Naive thymus-derived CD4-positive, alpha-beta T cell (primary cell): ENCODE measurements around the gene LPAR1. TPM values are rescaled to one million over a fixed set of nuclear protein-coding genes. Genes with fewer than 3 reads are reported as not detected.

Experiments
- ATAC-seq: fragments of 150-1000 bp; cut with Tn5 transposase; 2 replicates; pipeline ENCODE4 v1.10.0; 2021; ENCODE audit warnings: mild to moderate bottlenecking, moderate library complexity
- CTCF ChIA-PET: fragments of 350-600 bp; sonication (Branson Sonifier 250); formaldehyde crosslinking; loops from one replicate; lab custom pipeline; 2021; ENCODE audit warnings: antibody characterized with exemption; lab: Charles Lee
- POLR2A ChIA-PET: fragments of 350-600 bp; sonication (Branson Sonifier 250); formaldehyde crosslinking; loops from one replicate; lab custom pipeline; 2021; ENCODE audit warnings: antibody characterized with exemption, inconsistent platforms; lab: Charles Lee
- DNase-seq, 9 donors: peaks; one replicate each; pipeline versions ENCODE4 v3.0.0 to v3.0.0-alpha.2; 2020 to 2022; ENCODE audit warnings: mixed read lengths in 1 of 9
- H3K27ac ChIP-seq: one replicate; pipeline ENCODE4 v1.7.0; 2013; ENCODE audit warnings: mild to moderate bottlenecking, low read depth, low read length, moderate library complexity
- H3K27me3 ChIP-seq, 2 donors: one replicate each; pipeline ENCODE4 v1.7.0; 2013; ENCODE audit warnings: low read length in 2 of 2, mild to moderate bottlenecking in 2 of 2, moderate library complexity in 2 of 2; ENCODE audit not compliant: control insufficient read depth in 2 of 2, insufficient read depth in 2 of 2
- H3K36me3 ChIP-seq, 3 experiments: 1 replicate in 2 of 3; 2 replicates in 1 of 3; pipeline ENCODE4 v1.7.0; 2013; ENCODE audit warnings: low read length in 3 of 3, mild to moderate bottlenecking in 3 of 3, moderate library complexity in 1 of 3; ENCODE audit not compliant: insufficient read depth in 3 of 3, control insufficient read depth in 2 of 3
- H3K4me1 ChIP-seq, 2 donors: one replicate each; pipeline ENCODE4 v1.7.0; 2013; ENCODE audit warnings: low read length in 2 of 2, mild to moderate bottlenecking in 2 of 2, moderate library complexity in 1 of 2; ENCODE audit not compliant: control insufficient read depth in 2 of 2, insufficient read depth in 2 of 2
- H3K4me3 ChIP-seq: 2 replicates; pipeline ENCODE4 v1.7.0; 2013; ENCODE audit warnings: mild to moderate bottlenecking, low read length
- H3K9me3 ChIP-seq, 3 experiments: 1 replicate in 2 of 3; 2 replicates in 1 of 3; pipeline ENCODE4 v1.7.0; 2013; ENCODE audit warnings: low read length in 3 of 3; ENCODE audit not compliant: control insufficient read depth in 2 of 3
- H3K27ac Mint-ChIP-seq, 9 donors: one replicate each; pipeline ENCODE4 v1.8.0; 2020 to 2022; ENCODE audit warnings: mixed read lengths in 9 of 9, mild to moderate bottlenecking in 8 of 9, moderate library complexity in 5 of 9, inconsistent platforms in 2 of 9
- H3K27me3 Mint-ChIP-seq, 5 donors: one replicate each; pipeline ENCODE4 v1.8.0; 2021 to 2022; ENCODE audit warnings: mixed read lengths in 5 of 5, mild to moderate bottlenecking in 1 of 5
- H3K36me3 Mint-ChIP-seq, 5 donors: one replicate each; pipeline ENCODE4 v1.8.0; 2020 to 2022; ENCODE audit warnings: mixed read lengths in 5 of 5, mild to moderate bottlenecking in 3 of 5, inconsistent platforms in 1 of 5
- H3K4me1 Mint-ChIP-seq, 7 donors: one replicate each; pipeline ENCODE4 v1.8.0; 2020 to 2022; ENCODE audit warnings: mixed read lengths in 7 of 7, mild to moderate bottlenecking in 3 of 7, inconsistent platforms in 1 of 7
- H3K4me3 Mint-ChIP-seq, 10 donors: one replicate each; pipeline ENCODE4 v1.8.0; 2020 to 2022; ENCODE audit warnings: mild to moderate bottlenecking in 10 of 10, mixed read lengths in 10 of 10, moderate library complexity in 6 of 10, inconsistent platforms in 2 of 10
- H3K9me3 Mint-ChIP-seq, 11 donors: one replicate each; pipeline ENCODE4 v1.8.0; 2020 to 2022; ENCODE audit warnings: mixed read lengths in 11 of 11, mild to moderate bottlenecking in 4 of 11, inconsistent platforms in 1 of 11, moderate library complexity in 1 of 11
- intact Hi-C, 2 donors: fragments of 100-400 bp; cut with micrococcal nuclease; formaldehyde crosslinking; loops; one replicate each; pipeline ENCODE4 v1.15.1; 2023
- polyA plus RNA-seq, 2 donors: library from polyadenylated mRNA; unstranded; fragments of 300-500 nt; fragmentation: Illumina TruSeq; gene quantifications; one replicate each; pipeline ENCODE4 v1.2.3, GENCODE V29; 2021
- total RNA-seq, 6 experiments: library from RNA in 5 of 6; stranded (reverse) in 5 of 6; gene quantifications; 1 replicate in 5 of 6; 2 replicates in 1 of 6; pipeline ENCODE4 v1.2.3 and lab custom pipeline; 2021 to 2026

LPAR1 gene
- total and polyA plus RNA-seq, 7 experiments from 2014 or later = 0.13 to 1.9 (median 0.45) TPM; not detected in 4

DNA sequence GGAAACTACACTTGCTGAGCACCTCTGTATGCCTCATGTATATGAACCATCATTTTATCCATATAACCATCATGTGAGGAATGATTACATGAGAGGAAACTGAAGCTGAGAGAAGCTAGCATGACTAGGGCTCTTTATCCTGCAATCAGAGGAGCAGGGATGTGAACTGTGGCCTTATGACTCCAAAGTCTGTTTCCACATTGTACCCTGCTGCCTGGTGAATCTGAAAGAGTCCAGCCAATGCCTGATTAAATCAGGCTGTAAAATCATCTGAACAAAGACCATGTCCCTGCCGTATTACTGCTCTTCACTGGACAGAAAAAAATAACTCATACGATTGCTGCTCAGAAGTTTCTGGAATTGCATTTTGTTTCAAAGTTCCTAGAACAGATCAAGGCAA lies 67.0 kb downstream of the LPAR1 start:
- H3K9me3 Mint-ChIP-seq = peaks cover 0 to 10% (median 0%) of the 10 kb centered on the region in 11 donors
- ChIA-PET POLR2A (no interaction called here), CTCF (no interaction called here)
- no peak overlapping the region for H3K4me3 ChIP-seq
- H3K9me3 ChIP-seq = no peaks in the 10 kb centered on the region
- intact Hi-C loops = no loop called here
- no peaks in the 10 kb centered on the region for H3K4me1 Mint-ChIP-seq
- no peak overlapping the region for H3K27ac ChIP-seq
- DNase-seq (no peak), ATAC-seq (no peak)
- H3K4me1 ChIP-seq = no peaks in the 10 kb centered on the region
- H3K27me3 ChIP-seq = no peaks in the 10 kb centered on the region
- H3K36me3 ChIP-seq = no peaks in the 10 kb centered on the region
- H3K36me3 Mint-ChIP-seq = no peaks in the 10 kb centered on the region
- H3K4me3 Mint-ChIP-seq = no peak overlapping the region
- no peak overlapping the region for H3K27ac Mint-ChIP-seq
- H3K27me3 Mint-ChIP-seq = no peaks in the 10 kb centered on the region

DNA sequence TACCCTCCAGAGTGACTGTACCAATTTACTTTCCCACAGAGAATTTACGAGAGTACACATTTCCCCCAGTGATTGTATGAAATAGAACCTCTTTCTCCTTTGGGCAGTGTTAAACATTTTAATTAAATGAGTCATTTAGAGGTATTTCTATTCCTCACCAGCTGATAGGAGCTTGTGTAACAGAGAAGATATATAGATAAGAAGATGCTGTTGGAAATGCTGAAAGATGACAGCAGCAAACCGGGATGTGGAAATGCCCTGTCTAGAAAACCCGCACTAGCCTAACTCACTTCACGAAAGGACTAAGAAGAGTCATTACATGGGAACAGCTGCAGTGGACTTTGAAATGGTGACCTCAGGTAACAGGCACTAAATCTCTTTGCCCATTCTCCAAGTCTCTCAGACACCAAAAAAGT lies 68.3 kb downstream of the LPAR1 start:
- intact Hi-C loops = no loop called here
- Histone ChIP-seq H3K36me3 (no peaks in the 10 kb centered on the region), H3K4me1 (no peaks in the 10 kb centered on the region), H3K9me3 (no peaks in the 10 kb centered on the region), H3K4me3 (no peak overlapping the region), H3K27ac (no peak overlapping the region), H3K27me3 (no peaks in the 10 kb centered on the region)
- ChIA-PET POLR2A (no interaction called here), CTCF (no interaction called here)
- Mint-ChIP-seq H3K4me3 (no peak overlapping the region), H3K27ac (no peak overlapping the region), H3K27me3 (no peaks in the 10 kb centered on the region), H3K9me3 (peaks cover 0 to 12% (median 1%) of the 10 kb centered on the region in 11 donors), H3K4me1 (no peaks in the 10 kb centered on the region), H3K36me3 (no peaks in the 10 kb centered on the region)
- DNase-seq = no peak
- no peak for ATAC-seq

DNA sequence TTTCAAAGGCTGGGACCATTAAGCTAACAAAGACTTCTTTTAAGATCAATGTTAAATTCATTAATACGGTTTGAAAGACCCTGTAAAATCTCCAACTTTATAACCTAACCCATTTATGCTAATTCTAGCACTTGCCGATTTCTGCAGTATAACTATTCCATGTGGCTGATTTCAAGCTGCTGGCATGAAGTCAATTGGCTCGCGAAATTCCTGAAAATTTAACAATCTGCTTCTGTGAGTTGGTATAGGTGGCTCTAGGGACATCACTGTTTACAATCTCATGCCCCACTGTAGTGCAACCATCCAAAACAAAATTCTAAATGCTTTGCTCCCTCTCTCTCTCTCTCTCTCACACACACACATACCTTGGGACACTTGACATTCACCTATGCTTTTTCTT lies 70.2 kb downstream of the LPAR1 start:
- Histone ChIP-seq H3K4me3 (no peak overlapping the region), H3K27me3 (no peaks in the 10 kb centered on the region), H3K36me3 (no peaks in the 10 kb centered on the region), H3K27ac (no peak overlapping the region), H3K4me1 (no peaks in the 10 kb centered on the region), H3K9me3 (no peaks in the 10 kb centered on the region)
- DNase-seq = no peak
- peaks cover 0 to 12% (median 0%) of the 10 kb centered on the region in 11 donors for H3K9me3 Mint-ChIP-seq
- ATAC-seq = no peak
- ChIA-PET CTCF (no interaction called here), POLR2A (no interaction called here)
- no peak overlapping the region for H3K27ac Mint-ChIP-seq
- no peaks in the 10 kb centered on the region for H3K4me1 Mint-ChIP-seq
- H3K4me3 Mint-ChIP-seq = no peak overlapping the region
- H3K27me3 Mint-ChIP-seq = no peaks in the 10 kb centered on the region
- no peaks in the 10 kb centered on the region for H3K36me3 Mint-ChIP-seq
- intact Hi-C loops = no loop called here

DNA sequence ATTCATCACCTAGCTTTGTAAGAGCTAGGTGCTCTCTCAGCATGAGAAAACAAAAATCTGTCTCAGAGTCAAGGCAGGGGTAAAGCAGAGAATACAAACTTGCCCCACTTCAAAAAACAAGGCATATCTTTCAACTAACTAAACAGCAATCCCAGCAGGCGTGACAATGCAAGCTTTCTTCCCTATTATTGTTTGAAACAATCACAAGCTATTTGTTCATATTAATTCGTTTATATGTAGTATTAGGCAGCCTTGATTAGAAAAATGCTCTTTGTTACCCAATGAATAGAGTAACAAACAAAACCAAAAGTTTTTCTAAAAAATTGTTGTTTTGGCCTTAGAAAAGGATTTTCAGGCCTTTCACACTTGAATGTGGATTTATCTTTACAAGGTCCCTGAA lies 71.1 kb downstream of the LPAR1 start:
- Mint-ChIP-seq H3K27me3 (no peaks in the 10 kb centered on the region), H3K36me3 (no peaks in the 10 kb centered on the region), H3K27ac (no peak overlapping the region), H3K4me3 (no peak overlapping the region), H3K4me1 (no peaks in the 10 kb centered on the region), H3K9me3 (peaks cover 0 to 12% (median 2%) of the 10 kb centered on the region in 11 donors)
- no peak for DNase-seq
- H3K4me3 ChIP-seq = no peak overlapping the region
- H3K9me3 ChIP-seq = no peaks in the 10 kb centered on the region
- POLR2A ChIA-PET = no interaction called here
- CTCF ChIA-PET = no interaction called here
- intact Hi-C loops = no loop called here
- ATAC-seq = no peak
- no peaks in the 10 kb centered on the region for H3K4me1 ChIP-seq
- no peaks in the 10 kb centered on the region for H3K36me3 ChIP-seq
- no peaks in the 10 kb centered on the region for H3K27me3 ChIP-seq
- H3K27ac ChIP-seq = no peak overlapping the region

DNA sequence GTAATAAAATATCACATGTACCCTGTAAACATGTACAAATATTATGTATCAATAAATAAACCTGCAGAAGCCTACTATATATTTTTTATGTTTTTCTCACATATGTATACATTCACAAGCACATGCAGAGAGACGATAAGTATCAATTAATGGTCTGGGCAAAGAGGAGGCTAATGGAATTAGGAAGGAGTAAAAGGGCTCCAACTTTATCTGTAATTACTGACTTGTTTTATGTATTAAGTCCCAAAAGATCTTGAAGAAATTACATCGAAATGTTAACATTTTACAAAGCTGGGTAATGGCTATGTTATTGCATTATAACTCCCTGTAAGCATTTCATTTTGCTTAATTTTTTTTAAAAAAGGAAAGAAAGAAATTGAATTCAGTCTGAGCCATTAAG lies 78.0 kb downstream of the LPAR1 start:
- Mint-ChIP-seq H3K4me3 (no peak overlapping the region), H3K27ac (no peak overlapping the region), H3K36me3 (no peaks in the 10 kb centered on the region), H3K4me1 (peaks cover 0 to 1% (median 0%) of the 10 kb centered on the region in 7 donors), H3K9me3 (peaks cover 0 to 50% (median 13%) of the 10 kb centered on the region in 11 donors), H3K27me3 (peaks cover 0 to 3% (median 0%) of the 10 kb centered on the region in 5 donors)
- ATAC-seq (no peak), DNase-seq (no peak)
- H3K4me1 ChIP-seq = no peaks in the 10 kb centered on the region
- no peaks in the 10 kb centered on the region for H3K27me3 ChIP-seq
- CTCF ChIA-PET = no interaction called here
- no peak overlapping the region for H3K4me3 ChIP-seq
- H3K27ac ChIP-seq = no peak overlapping the region
- POLR2A ChIA-PET = no interaction called here
- H3K9me3 ChIP-seq = no peaks in the 10 kb centered on the region
- H3K36me3 ChIP-seq = no peaks in the 10 kb centered on the region
- intact Hi-C loops = no loop called here

DNA sequence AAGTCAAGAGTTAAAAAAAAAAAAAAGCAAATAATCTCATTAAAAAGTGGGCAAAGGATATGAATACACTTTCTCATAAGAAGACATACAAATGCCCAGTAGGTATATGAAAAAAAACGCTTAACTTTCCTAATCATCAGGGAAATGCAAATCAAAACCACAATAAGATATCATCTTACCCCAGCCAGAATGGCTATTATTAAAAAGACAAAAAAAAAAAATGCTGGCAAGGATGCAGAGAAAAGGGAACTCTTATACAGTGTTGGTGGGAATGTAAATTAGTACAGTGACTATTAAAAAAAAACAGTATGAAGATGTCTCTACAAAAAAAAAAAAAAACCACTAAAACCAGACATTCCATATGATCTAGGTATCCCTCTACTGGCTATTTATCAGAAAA lies 79.4 kb downstream of the LPAR1 start:
- no peak overlapping the region for H3K4me3 Mint-ChIP-seq
- no peaks in the 10 kb centered on the region for H3K4me1 ChIP-seq
- ATAC-seq (no peak), DNase-seq (no peak)
- peaks cover 0 to 7% (median 0%) of the 10 kb centered on the region in 5 donors for H3K36me3 Mint-ChIP-seq
- peaks cover 5 to 65% (median 19%) of the 10 kb centered on the region in 11 donors for H3K9me3 Mint-ChIP-seq
- ChIA-PET POLR2A (no interaction called here), CTCF (no interaction called here)
- no peak overlapping the region for H3K4me3 ChIP-seq
- peaks cover 0 to 3% (median 0%) of the 10 kb centered on the region in 7 donors for H3K4me1 Mint-ChIP-seq
- no peak overlapping the region for H3K27ac ChIP-seq
- H3K27me3 Mint-ChIP-seq = peaks cover 0 to 7% (median 0%) of the 10 kb centered on the region in 5 donors
- H3K27ac Mint-ChIP-seq = no peak overlapping the region
- H3K9me3 ChIP-seq = no peaks in the 10 kb centered on the region
- intact Hi-C loops = no loop called here
- H3K27me3 ChIP-seq = no peaks in the 10 kb centered on the region
- H3K36me3 ChIP-seq = no peaks in the 10 kb centered on the region

DNA sequence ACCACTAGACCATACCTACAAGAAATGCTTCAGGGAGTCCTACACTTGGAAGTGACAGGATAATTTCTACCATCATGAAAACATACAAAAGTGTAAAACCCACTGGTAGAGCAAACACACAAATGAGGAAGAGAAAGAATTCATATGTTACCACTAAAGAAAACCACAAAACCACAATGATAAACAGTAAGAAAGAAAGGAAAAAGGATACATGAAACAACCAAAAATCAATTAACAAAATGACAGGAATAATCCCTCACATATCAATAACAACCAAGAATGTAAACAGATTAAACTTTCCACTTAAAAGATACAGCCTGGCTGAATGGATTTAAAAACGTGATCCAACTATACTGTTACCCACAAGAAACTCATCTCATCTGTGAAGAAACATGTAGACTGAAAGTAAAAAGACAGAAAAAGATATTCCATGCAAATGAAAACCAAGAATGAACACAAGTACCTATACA lies 83.4 kb downstream of the LPAR1 start:
- Mint-ChIP-seq H3K9me3 (peaks cover 11 to 65% (median 25%) of the 10 kb centered on the region in 11 donors), H3K27me3 (peaks cover 0 to 7% (median 0%) of the 10 kb centered on the region in 5 donors), H3K4me1 (peaks cover 0 to 3% (median 0%) of the 10 kb centered on the region in 7 donors), H3K36me3 (peaks cover 0 to 8% (median 0%) of the 10 kb centered on the region in 5 donors), H3K4me3 (no peak overlapping the region), H3K27ac (no peak overlapping the region)
- ChIA-PET POLR2A (no interaction called here), CTCF (no interaction called here)
- intact Hi-C loops = no loop called here
- H3K27ac ChIP-seq = no peak overlapping the region
- DNase-seq = no peak
- H3K4me1 ChIP-seq = no peaks in the 10 kb centered on the region
- H3K4me3 ChIP-seq = no peak overlapping the region
- ATAC-seq = no peak
- no peaks in the 10 kb centered on the region for H3K27me3 ChIP-seq
- no peaks in the 10 kb centered on the region for H3K36me3 ChIP-seq
- H3K9me3 ChIP-seq = peaks cover 0 to 9% (median 0%) of the 10 kb centered on the region in 3 experiments
